Fibroblast of skin of back (primary cell): ENCODE results near the gene ZNF791. TPM values are rescaled to one million over a fixed set of nuclear protein-coding genes. Genes with fewer than 3 reads are reported as not detected.
"Not testable (repeated sequence)": the region's sequence is repeated elsewhere in the genome, so short reads cannot be mapped to it uniquely, and the experiment has no call there.

Experiments used
- DNase-seq: peaks from one replicate; pipeline ENCODE4 v3.0.0-alpha.2; 2013
- polyA plus RNA-seq, 2 experiments: library from polyadenylated mRNA; unstranded; fragments of 120-200 nt; gene quantifications; one replicate each; pipeline ENCODE4 v1.2.1, GENCODE V29; 2013; ENCODE audit not compliant: insufficient read length in 2 of 2

Gene ZNF791
- 10.9 TPM for polyA plus RNA-seq (2013, experiment 1 of 2; ENCODE audit: insufficient read length)
- polyA plus RNA-seq (2013, experiment 2 of 2; ENCODE audit: insufficient read length) = 10.5 TPM

DNA sequence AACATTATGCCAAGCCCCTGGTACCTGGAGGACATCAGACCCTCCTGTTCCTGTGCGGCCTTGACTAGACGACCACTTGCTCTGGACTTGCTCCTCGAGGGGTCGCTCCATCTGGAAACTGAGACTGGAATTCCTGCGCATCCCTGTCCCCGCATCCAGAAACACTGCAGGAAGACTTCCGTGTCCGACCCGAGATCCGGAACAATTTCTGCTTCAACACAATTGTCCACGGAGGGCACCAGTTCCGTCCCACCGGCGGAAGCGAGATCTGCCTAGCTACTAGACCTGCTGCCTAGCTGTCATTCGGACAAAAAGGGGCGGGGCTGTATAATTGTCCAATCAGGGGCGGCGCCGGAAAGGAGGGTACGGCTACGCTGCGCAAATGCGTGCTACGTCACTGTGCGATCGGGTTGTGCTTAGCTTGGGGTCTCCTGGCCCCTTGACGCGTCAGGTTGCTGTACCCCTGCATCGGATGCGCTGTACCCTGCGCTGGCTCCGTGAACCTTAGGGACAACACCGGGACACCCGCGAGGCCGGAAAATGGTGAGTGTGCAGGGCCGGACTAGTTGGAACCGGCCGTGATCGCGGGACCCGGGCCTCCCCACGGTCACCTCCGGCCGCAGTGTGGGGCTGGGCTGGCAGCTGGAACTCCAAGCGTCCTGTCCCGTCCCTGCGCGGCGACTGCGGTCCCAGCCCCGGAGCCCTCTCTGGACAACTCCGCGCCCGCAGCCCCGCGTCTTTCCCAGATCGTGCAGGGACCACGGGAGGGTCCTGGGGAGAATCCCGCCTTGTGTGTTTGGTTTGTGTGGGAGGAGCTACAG is at the start of gene ZNF791, which contains the start of gene ZNF490:
Gene ZNF791, plus strand, starts transcription at position 381 of the 821 bp plus-strand sequence. Its CDS starts 160 bp downstream, at position 541.
Gene ZNF490, minus strand, starts transcription at position 274 of the 821 bp plus-strand sequence. Its CDS starts 133 bp downstream, at position 141.
- peak; percentile 98 for DNase-seq

DNA sequence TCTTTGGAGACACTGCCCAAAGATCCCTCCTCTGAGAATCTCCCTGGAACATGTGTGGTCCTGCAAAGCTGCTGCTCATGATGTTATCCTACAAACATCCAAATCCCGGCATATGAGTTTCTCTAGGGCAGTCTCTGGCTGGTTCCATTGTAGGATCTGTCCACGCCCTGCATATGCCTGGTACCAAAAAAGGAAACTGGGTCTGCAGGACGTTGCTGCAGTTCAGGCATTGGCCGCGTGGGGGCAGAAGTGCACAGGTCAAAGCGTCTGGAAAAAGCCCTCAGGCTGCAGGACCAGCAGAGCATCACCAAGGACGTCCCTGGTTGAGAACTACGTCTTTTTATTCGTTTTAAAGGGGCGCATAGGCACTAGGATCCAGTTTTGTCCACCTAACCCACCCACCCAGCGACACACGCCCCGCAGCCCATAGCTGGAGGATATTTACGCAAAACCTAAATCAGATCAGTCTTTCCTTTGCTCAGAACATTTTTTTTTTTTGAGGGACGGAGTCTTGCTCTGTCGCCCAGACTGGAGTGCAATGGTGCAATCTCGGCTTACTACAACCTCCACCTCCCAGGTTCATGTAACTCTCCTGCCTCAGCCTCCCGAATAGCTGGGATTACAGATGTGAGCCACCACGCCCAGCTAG is 46.6 kb upstream of the ZNF791 start:
- DNase-seq = peak; percentile 88

DNA sequence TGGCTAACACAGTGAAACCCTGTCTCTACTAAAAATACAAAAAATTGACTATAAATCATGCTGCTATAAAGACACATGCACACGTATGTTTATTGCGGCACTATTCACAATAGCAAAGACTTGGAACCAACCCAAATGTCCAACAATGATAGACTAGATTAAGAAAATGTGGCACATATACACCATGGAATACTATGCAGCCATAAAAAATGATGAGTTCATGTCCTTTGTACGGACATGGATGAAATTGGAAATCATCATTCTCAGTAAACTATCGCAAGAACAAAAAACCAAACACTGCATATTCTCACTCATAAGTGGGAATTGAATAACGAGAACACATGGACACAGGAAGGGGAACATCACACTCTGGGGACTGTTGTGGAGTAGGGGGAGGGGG is 44.3 kb upstream of the ZNF791 start:
- not testable (repeated sequence) for DNase-seq

DNA sequence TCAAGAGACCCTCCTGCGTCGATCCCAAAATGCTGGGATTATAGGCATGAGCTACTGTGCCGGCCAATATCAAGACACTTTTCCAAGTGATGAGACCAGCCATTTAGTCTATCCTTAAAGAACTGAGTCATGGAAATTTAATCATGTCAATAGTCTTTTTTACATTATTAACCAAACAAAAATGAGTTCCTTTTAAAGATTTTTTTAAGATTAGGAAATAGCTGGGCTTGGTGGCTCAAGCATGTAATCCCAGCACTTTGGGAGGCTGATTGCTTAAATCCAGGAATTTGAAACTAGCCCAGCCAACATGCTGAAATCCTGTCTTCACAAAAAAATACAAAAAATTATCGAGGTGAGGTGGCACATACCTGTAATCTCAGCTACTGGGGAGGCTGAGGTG is 42.8 kb upstream of the ZNF791 start:
- peak; percentile 2 for DNase-seq

DNA sequence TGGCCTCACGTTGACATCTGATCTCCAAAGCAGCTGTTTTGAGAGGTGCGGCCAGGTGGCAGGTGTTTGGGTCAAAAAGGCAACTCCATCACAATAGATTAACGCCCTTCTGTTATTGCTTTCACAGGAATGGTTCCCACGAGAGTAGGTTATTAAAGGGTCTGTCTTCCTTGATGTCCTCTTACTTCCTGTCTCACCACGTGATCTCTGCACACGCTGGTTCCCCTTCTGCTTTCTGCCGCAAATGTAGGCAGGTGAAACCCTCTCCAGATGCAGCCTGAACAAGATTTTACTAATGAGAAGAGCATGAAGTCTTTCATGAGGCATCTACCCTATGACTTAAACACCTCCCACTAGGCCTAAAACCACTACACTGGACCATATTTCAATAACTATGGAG is 36.7 kb upstream of the ZNF791 start:
- DNase-seq = no peak

DNA sequence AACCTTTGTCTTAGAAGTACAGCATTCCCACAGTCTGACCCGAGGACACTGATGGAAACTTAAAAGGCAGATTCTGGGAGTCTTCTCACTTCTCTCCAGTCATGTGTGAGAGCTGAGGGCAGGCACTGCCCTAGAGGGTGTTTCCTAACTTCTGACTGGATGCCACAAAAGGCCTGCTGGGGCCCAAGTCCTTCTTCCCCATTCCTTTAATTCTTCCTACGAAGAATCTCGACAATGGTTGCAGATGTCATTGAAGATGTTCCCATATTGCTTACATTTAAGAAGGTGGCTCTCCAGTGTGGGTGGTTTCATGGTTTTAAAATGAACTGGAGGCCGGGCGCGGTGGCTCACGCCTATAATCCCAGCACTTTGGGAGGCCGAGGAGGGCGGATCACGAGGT is 32.1 kb upstream of the ZNF791 start:
- DNase-seq = no peak

DNA sequence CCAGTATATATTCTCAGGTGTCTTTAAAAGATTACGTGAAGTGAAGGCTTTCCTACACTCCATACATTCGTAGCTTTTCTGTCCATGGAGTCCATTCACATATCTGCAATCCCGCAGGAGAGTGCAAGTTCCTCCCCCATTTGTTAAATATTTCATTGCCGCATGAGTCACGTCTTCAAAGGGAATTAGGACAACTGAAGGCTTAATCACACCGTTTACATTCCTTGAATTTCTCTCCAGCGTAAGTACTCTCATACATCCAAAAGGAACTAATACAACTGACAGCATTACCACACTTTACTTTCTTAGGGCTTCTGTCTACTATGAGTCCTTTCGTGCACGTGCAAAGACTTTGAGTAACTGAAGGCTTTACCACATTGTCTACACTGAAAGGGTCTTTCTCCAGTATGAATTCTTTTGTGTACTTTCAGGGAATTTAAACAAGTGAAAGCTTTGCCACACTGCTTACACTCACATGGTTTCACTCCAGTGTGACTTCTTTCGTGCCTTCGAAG is 30.5 kb upstream of the ZNF791 start:
- peak; percentile 81 for DNase-seq

DNA sequence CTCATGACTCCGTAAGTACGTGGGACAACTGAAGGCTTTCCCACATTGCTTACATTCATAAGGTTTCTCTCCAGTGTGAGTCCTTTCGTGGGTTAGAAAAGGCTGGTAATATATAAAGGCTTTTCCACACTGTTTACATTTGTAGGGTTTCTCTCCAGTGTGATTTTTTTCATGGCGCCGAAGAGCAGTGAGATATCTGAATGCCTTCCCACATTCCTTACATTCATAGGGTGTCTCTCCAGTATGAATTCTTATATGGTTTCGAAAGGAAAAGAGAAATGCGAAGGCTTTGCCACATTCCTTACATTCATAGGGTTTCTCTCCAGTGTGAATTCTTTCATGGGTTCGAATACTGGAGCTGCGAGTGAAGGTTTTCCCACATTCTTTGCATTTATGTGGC is 29.6 kb upstream of the ZNF791 start:
- peak; percentile 6 for DNase-seq

DNA sequence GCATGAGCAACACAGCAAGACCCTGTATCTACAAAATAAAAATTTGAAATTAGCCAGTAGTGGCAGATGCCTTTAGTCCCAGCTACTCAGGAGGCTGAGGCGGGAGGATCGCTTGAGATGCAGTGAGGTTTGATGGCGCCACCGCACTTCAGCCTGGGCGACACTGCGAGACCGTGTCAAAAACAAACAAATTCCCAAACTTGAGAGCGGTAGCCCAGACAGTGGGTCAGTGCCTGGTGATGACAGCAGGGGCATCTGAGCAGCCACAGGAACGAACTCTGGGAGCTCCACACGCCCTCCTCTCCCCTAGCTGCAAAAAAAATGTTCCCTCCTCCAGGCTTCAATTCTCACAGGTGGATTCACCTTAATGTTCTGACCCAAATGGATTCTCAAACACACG is 14.2 kb upstream of the ZNF791 start:
- no peak for DNase-seq

DNA sequence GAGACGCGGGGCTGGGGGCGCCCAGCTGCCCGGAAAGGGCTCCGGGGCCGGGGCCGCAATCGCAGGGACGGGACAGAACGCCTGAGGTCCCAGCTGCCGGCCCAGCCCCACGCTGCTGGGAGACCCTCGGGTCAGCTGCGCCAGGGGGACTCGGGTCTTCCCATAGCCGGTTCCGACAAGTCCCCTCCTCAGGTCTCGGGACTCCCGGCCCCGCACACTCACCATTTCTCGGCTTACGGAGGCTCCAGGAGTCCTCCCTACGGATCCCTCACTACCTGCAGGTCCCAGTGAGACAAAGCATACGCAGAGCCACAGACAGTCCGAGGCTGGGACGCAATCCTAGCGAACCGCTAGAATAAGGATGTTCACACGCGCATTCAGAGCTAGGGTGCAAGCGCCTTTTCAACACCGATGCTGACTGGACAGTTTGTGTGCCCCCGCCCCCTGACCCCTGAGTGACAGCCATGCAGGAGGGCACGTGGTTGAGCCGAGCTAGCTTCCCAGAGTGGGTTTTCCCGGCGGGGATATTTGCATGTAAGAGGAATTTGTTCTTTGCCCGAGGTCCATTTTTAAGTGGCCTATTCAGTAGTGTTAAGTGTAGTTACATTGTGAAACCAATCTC is 13.7 kb upstream of the ZNF791 start:
- DNase-seq = no peak

DNA sequence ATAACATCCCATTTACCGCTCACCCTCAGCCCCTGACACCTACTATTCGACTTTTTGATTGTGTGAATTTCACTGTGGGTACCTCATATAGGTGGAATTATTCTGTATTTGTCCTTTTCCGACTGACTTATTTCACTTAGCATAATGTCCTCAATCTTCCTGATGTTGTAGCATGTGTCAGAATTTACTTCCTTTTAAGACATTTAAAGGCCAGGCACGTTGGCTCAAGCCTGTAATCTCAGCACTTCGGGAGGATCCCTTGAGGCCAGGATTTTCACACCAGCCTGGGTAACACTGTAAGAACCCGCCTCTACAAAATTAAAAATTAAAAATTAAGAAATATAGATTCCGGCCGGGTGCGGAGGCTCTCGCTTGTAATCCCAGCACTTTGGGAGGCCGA is 13.1 kb upstream of the ZNF791 start:
- DNase-seq = no peak

DNA sequence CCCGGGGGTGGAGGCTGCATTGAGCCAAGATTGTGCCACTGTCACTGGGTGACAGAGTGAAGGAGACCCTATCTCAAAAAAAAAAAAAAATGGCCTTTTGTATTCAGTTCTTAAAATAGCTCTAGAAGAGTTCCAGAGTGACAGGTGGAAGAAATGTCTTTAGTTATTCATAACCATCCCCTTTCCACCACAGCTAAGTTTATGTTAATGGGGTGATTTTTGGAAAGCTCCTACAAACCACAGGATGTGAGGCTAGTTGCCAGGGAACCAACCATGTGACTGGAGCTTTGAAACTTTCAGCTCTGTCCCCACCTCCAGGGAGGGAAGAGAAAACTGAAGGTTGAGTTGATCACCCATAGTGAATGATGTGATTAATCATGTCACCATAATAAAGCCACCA is 7.0 kb upstream of the ZNF791 start:
- DNase-seq = no peak

DNA sequence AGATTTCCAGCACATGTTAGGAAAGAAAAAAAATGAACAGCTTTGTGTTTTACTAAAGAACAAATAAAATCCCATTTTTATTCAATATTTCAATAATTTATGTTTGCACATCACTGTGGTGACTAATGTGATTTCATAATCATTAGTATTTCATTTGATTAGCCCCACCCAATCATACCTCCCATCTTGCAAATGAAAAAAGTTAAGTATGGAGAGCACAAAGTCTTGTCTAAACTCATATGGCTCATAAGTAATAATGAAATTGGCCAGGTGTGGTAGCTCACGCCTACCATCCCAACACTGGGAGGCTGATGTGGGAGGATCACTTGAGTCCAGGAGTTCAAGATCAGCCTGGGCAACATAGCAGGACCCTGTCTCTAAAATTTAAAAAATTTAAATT is 3.9 kb upstream of the ZNF791 start:
- DNase-seq = no peak

DNA sequence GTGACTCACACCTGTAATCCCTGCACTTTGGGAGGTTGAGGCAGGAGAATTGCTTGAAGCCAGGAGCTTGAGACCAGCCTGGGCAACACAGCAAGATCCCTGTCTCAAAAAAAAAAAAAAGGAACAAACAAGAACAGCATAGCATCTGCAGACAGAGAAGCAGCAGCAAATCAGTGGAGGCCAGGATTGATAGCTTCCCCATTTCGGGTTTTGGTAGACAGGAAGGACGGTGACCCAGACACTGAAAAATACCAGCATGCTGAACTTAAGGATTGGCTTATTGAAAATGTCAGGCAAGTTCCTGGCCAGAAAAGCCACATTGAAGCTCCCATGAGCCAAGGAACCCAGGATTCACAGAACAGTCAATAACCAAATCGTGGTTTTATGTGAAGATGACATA is 3.1 kb upstream of the ZNF791 start:
- no peak for DNase-seq

DNA sequence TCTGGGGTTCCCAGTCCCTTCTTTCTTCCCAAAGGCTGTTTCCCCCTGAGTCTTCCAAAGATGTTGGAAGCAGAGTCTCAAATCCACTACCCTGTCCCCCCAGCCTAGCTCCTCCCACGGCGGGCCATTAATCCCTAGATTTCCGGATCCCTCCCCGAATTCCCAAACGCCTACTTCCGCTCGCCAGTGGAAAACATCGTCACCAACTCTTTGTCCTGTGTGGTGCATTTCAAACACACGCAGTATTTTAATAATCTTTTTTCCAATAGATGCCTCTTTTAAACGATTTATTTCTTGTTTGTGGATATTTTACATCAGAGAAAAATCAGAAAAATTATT is 610 bp downstream of the ZNF791 start:
- DNase-seq = peak; percentile 83

DNA sequence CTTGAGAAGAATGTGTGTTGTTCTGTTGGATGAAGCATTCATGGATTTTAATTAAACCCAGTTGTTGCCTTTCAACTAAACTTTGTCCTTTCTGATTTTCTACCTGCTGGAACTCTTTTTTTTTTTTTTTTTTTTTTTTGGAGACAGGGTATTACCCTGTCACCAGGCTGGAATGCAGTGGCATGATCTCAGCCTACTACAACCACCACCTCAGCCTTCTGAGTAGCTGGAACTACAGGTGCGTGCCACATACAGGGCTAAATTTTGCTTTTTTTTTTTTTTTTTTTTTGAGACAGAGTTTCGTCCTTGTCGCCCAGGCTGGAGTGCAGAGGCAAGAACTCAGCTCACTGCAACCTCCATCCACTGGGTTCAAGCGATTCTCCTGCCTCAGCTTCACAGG is 6.9 kb downstream of the ZNF791 start:
- DNase-seq = no peak

DNA sequence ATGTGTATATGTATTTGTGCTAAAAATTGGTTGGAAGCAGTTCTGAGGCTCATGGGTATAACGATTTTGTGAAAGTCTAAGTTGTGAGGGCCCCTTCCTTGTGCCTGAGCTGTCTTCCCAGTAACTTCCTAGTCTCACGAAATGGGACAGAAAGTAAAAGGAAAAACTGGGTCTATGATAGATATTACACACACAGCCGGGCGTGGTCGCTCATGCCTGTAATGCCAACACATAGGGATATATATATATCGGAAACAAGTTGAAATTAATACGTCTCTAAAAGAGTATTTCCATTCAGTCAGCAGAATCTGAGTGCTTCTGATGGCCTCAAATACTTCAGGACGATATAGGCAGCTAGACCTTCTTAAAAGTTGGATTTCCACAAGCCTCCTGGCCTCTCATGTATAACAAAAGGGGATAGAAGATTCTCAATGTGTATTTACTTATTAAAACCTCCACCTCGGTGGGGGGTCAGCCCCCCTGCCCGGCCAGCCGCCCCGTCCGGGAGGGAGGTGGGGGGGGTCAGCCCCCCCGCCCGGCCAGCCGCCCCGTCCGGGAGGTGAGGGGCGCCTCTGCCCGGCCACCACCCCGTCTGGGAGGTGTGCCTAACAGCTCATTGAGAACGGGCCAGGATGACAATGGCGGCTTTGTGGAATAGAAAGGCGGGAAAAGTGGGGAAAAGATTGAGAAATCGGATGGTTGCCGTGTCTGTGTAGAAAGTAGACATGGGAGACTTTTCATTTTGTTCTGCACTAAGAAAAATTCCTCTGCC is 10.7 kb downstream of the ZNF791 start:
- not testable (repeated sequence) for DNase-seq

DNA sequence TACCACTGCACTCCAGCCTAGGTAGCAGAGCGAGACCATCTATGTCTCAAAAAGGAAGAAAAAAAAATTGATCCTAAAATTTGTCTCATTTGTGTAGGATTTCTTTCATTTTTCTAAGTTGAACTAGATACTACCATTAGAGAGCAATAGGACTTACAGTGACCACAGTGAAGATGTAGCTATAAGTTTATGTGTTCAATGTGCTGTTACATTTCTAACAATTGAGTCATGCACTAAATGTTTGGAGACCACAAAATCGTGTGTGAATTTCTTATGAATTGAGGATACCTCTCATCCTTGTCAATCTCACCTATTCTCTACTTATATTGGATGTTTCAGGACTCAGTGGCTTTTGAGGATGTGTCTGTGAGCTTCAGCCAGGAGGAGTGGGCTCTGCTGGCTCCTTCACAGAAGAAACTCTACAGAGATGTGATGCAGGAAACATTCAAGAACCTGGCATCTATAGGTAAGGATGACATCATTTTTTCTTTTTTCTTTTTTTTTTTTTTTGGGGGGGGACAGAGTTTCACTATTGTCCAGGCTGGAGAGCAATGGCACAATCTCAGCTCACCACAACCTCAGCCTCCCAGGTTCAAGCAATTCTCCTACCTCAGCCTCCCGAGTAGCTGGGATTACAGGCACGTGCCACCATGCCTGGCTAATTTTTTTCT is 12.8 kb downstream of the ZNF791 start:
- peak; percentile 13 for DNase-seq

DNA sequence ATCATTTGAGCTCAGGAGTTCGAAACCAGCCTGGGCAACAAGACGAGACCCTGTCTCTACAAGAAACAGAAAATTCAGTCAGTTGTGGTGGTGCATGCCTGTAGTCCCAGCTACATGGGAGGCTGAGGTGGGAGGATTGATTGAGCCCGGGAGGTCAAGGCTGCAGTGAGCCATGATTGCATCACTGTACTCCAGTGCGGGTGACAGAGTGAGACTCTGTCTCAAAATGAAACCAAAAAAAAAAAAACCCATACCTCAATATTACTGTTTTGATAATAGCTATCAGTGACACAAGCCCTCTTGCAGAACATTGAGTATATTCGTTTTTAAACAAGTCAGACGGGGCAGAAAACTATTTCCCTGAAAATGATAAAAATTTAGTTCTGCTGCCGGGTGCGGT is 16.2 kb downstream of the ZNF791 start:
- no peak for DNase-seq

DNA sequence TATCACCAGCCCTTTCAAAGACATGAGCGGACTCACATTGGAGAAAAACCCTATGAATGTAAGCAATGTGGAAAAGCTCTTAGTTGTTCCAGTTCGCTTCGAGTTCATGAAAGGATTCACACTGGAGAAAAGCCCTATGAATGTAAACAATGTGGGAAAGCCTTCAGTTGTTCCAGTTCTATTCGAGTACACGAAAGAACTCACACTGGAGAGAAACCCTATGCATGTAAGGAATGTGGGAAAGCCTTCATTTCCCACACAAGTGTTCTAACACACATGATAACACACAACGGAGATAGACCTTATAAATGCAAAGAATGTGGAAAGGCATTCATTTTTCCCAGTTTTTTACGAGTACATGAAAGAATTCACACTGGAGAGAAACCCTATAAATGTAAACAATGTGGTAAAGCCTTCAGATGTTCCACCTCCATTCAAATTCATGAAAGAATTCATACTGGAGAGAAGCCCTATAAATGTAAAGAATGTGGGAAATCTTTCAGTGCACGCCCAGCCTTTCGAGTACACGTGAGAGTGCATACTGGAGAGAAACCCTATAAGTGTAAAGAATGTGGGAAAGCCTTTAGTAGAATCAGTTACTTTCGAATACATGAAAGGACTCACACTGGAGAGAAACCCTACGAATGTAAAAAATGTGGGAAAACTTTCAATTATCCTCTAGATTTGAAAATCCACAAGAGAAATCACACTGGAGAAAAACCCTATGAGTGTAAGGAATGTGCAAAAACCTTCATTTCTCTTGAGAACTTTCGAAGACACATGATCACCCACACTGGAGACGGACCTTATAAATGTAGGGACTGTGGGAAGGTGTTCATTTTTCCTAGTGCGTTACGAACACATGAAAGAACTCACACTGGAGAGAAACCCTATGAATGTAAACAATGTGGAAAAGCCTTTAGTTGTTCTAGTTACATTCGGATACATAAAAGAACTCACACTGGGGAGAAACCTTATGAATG is 17.6 kb downstream of the ZNF791 start:
- peak; percentile 9 for DNase-seq

DNA sequence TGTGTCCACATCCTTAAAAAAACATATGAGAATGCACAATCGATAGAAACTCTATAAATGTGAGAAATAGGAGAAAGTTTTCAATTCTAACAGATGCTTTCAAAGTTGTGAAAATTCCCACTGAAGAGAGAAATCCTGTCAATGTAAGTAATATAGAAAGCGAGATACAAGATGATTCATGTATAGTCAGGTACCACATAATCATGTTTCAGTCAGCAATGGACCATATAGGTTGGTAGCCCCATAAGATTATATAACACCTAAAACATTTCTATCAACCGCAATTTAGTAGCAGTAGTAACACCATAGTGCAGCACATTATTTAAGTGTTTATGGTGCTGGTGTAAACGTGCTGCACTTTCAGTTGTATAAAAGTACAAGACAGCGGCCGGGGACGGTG is 18.5 kb downstream of the ZNF791 start:
- DNase-seq = no peak
